ENCODE measurements around the gene SLC24A3.

SLC24A3 gene

DNA sequence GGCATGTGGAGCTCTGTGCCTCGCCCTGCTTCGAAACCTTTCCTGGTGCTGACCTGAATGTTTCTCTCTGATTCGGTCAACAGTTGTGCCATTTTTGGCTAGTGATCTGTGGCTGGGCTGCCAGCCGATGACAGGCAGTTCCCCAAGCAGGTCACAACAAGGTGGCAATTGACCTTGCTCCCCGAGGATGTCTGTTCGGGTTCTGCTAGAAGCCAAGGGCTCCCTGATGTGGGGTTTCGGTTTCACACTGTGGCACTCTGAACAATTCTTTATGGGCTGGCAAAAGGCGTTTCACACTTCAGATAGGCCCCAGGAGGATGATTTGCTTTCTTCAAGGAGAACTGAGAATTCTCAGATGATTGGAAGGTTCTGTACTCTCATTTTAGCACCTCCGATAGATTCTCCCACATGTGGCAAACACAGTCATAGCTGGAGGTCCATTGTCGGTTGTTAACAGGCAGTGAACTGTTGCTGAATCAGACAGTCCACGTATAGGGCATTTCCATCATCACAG lies 135.6 kb downstream of the SLC24A3 start:
- DNase-seq: no peak

DNA sequence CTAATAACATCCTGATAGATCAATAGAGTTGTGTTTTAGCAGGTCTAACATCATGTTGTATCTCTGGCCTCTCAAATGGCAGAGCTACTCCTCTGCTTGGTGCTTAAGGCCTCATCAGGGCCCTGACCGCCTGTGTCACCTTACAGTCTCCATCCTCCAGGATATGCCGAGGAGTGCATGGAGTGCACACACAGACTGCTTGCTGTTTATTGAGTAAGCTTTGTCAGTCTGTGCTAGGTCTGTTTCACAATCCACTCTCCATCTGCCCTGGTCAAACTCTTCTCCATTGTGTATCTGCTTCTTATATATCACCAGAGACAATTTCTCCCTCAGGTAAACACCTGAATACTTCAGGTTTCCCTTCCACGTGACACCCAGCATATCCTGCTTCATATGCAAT lies 136.1 kb downstream of the SLC24A3 start:
- DNase-seq: no peak

DNA sequence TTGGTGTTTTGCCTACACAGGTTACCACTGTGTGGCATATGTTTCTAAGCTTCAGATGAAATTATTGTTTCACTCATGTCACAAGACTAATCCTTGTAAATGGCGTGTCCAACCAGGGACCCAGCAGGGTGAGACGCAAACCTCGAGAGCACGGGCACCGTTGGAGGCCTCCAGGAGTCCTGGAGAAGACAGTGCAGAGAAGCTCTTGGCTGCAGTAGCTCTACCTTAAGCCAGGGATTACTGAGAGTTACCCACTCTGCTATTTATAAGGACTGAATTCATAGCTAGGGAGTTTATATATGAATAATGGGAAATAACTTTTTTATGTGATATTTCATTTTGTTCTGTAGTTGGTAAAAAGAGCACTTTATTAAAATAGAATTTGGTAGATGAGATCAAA lies 137.4 kb downstream of the SLC24A3 start:
- no peak for DNase-seq

DNA sequence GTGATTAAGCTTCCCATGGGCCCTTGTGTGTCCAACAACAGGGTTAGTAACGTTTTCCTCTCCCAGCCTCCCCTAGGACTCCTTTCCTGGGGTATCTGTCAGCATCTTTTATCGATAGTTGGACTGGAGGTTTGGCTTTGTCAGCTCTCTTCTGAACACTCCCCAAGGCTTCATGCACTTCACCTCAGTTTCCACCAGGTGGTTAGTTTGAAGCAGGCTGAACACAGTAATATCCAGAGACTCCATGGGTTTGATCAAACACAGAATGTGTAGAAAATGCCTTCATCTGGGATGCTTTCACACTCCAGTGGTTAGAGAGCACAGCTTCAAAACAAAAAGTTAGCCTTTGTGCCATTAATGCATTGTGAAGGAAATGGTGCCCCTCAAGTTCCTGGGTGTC lies 139.1 kb downstream of the SLC24A3 start:
- DNase-seq: no peak

DNA sequence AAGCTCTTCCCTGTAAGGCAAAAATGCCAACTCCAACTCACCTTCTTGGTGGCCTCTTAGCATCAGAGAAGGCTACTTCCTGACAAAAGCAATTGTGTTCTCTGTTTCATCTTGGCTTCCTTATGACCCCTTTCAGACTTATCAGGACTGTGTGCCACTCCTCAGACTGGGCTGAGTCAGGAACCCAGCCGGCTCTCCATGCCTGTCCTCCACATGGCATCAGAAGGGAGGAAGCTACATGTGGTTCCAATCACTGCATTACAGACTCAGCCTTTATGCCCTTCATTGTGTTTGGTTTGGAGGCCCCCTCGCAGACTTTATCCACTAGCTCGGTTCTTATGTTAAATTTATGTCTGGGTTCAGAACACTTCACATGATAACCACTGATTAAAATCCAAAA lies 142.5 kb downstream of the SLC24A3 start:
- no peak for DNase-seq

DNA sequence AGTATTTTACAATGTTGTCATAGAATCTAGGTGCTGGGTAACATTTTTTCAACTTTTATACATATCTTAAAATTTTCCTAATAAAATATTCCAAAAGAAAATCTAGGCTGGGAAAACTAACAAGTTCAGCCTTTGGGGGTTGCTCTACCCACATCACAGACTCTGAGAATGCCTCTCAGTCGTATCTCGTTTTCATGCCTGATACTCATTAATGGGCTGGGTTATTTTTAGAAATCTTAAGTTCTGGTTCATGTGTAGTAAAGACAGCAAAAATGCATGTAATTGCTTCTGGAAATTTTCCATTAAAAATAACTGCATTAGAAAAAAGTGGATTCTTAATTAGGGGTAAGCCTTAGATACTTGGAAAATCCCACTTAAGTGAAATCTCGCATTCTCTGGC lies 149.3 kb downstream of the SLC24A3 start:
- DNase-seq: no peak

DNA sequence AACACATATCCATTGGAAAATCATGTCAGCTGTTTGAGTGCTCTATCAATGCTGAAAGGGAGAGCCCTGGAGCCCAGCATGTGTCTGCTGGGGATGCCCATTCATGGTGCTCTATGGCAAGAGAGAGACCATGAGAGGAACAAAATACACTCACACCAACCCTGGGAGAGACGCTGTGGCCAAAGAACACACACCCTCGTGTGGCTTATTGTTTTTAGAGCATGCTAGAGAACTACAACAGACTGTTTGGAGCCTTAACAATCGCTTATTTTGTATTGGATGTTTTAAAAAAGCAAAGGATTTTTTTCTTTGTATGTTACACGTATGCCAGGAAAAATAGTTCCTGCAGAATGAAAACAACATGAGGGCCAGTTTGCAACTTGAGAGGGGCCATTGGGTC lies 151.0 kb downstream of the SLC24A3 start:
- DNase-seq: no peak

DNA sequence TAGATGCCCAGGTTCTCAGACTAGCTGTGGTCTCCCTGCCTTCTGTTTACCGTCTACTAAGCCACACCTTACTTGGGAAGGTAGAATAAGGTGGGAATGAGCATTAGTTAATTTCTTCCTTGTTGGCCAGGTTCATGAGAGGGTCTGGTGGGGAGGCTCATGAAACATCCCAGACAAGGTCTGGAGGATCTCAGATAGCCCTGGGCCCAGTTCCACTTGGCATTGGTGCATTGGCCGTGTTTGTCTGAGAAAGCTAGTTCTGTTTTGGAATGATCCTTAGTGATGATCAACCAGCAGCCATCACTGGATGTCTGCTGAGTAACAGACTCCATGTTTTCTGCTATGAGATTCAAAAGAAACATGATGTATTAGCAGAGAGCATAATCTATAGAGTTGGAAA lies 155.1 kb downstream of the SLC24A3 start:
- no peak for DNase-seq

DNA sequence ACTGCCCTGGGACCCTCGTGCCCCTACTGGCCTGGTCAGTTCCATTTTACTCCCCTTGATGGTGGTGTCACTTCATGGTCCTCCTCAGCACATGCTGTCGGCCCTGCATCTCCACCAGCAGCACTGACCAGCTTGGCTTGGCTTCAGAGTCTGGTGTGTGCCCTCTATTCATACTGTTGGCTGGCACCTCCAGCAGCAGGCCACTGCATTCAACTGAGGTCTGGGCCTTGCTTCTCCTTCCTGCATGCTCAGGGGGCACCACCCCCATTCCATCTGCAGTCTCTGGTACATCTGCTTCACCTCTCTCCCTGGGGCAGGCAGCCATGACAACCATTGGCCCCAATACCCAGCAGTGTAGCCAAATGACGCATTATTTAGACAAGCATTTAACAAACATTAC lies 155.9 kb downstream of the SLC24A3 start:
- no peak for DNase-seq

DNA sequence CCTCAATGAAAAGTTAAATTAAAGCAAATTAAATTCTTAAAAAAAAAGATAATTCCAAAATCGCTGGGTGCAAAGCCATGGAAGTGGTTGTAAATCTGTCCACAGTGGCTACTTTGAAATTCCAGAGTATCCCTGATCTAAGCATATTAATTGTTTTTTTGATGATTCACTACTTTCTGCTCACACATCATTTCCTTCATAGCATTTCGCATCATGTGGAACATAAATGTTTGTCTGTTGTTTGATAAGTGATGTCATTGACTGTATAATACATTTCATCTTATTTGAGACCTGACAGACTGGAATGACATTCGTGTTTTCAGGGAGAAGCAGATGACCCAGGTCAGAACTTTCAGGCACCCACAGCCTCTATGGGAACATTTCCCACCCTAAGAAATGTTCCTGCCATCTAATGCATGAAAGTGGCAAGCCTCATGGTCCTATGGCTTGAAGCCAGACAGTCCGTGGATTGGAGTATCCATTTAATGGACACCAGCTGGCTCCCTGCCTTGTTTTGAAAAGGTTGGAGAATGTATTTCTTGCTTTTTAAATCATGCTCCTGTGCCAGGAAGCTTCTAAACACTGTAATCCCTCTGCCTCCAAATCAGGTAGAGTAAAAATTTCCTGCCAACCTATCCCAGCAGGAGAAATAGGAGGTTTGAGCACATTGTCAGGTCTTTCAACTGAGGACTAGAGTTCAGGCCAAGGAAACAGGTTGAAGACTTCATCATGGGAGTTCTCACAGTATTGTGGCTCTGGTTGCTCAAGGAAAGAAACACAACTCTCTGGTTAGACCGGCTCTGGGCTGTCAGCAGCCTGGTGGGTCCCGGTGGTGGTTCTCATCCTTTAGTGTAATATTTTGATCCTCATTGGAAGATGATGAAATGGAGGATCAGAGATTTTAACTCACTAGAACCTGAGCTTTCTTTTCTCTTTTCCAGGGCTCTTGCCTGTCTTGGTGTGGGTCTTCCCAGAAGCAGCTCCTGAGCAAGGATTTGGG lies 157.9 kb downstream of the SLC24A3 start:
- DNase-seq: no peak

DNA sequence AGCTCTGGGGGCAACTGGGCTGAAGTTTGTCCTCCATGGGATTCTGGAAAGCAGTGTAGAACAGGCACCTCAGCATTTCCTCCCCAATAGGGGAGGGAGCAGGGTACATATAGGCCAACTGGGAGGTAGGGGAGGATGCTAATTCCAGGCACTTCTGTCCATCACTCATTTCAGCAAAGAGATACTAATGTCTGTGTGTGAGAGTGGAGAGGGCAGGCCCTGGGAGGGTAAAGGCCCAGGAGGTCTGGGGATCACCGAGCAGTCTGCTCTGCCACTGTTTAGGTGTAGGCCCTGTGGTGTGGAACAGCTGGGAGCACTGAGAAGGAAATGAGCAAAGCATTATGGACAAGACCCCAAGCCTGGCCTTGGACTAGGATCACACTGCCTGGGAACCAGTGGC lies 158.7 kb downstream of the SLC24A3 start:
- no peak for DNase-seq

DNA sequence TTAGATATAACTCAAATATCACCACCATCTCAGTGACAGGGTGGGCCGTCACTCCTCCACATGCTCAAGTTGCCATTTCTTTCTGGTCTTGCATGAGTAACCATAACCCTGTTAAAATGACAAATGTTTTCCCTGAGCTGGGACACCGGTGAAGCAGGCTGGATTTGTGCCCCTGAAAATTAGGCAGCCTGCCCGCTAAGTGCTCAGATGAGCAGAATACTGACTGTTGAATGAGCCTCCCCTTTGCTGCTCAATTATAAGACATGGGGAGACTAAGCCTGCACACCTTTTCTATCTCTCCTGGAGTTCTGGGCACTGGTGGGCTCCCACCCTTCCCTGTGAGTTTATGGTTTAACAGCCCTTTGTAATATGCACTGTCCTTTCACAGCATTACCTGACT lies 161.8 kb downstream of the SLC24A3 start:
- DNase-seq: no peak

DNA sequence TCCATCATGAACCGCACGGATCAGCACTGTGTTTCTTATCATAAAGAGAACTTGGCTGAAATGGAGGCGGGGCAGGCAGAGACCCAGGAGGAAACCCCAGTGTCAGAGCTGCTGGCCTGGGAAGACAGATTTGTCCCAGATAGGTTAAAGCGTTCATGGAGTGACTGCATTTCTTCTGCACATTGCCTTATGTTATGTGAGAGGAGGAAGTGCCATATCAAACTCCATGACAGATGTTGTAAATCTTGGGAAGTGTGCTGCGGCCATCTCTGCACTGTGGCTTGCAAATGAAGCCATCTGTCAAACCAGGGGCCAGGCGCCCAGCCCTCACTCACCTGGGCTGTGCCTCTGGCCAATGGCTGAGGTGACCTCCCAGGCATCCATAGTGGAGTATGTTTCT lies 163.0 kb downstream of the SLC24A3 start:
- DNase-seq: no peak

DNA sequence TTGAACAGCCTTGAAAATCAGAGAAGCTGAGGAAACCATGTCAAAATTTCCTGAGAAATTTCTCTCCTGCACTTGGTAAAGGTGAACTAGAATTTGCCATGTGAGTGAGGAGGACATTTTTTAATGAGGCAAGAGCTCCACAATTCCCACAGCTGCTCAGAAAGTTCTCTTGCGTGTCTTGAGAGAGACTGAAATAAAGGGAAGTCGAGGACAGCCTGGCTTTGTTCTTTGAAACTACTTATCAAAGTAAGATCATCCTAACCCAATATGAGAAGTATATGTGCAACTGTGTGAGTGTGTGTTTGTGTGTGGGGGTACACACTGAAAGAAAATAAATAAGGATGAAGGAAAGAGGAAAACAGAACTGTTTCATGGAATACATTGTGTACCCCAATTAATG lies 163.4 kb downstream of the SLC24A3 start:
- no peak for DNase-seq

DNA sequence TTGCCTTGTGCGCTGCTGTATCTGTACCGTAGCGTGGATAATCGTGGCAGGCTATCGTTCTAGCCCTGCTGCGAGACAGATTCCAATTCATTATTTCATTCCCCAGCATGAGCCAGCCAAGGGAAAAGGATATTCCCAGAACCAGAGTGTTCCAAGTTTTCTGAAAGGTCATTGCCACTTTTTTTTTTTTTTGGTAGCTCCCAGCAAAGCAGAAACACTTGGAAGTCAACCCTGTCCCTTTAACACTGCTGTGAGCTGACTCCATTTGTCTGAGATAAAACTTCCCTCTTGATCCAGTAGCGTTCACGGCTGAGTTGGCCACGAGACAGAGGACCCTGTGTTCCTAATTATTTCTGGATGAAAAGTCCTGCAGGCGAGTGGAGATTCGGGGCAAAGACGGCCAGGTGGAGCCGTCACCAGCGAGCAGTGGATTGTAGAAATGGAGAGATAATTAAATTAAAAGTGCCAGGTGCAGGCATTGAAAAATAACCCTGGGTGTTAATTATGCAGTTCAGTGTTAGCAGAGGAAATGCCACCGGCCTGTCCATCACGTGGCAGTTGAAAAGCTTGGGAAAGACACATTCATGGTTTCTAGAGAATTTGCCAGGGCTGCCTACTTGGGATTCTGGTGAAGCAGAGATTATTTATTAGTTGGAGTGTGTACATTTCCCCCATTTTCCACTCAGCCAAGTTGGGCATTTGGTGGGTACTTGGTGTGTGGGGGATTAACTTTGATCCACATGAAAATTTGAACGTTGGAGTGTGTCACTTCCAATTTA lies 164.2 kb downstream of the SLC24A3 start:
- no peak for DNase-seq

DNA sequence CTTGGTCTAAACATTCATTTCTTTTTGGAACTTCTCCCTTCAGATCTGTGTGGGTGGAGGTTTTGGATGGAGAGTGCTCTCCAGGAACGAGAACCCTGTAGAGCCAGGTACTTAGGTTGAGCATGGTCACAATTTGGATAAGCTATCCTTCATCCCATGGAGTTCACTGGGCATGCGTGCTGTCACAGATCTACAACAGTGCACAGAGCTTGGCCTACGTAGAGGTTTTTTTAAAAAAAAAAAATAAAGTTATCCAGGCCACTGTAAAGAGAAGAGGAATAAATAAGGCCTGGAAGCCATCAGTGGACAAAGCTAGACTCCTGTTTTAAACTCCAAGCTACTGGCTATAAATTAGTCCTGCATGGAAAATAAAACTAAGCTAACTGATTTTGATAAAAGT lies 165.6 kb downstream of the SLC24A3 start:
- no peak for DNase-seq

DNA sequence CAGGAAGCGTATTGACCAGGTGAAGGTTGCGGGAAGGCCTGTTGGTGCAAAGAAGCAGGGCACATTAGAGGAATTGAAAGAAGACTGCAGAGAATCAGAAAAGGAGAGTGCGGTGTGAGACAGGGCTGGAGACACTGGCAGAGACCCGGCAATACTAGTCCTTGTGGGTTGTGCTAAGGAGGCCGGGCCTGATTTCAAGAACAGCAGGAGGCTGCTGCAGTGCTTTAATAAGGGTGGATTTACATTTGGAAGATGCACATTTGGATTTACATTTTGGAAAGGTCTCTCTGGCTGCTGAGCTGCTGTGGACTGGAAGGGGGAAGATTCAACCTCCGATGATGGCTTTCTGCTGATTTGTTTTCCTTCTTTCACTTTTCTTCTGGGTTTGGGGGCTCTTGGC lies 167.8 kb downstream of the SLC24A3 start:
- DNase-seq: no peak

DNA sequence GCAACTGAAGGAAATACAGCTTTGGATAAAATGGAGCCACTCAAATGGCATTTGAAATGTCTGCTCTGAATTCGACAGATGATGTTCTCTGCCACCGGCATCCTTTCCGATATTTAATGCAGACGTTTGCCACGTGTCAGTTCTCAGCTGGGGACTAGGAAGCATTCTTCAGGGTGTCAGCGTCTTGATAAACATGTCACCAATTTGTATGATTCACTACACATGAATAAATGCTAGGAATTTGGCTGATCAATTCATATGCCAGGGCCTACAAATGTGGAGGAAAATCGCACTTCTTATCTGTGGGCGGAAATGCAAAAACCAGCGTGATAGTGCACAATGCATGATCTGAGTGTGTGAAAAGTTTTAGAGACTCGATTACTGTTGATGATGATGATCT lies 169.5 kb downstream of the SLC24A3 start:
- DNase-seq: no peak

DNA sequence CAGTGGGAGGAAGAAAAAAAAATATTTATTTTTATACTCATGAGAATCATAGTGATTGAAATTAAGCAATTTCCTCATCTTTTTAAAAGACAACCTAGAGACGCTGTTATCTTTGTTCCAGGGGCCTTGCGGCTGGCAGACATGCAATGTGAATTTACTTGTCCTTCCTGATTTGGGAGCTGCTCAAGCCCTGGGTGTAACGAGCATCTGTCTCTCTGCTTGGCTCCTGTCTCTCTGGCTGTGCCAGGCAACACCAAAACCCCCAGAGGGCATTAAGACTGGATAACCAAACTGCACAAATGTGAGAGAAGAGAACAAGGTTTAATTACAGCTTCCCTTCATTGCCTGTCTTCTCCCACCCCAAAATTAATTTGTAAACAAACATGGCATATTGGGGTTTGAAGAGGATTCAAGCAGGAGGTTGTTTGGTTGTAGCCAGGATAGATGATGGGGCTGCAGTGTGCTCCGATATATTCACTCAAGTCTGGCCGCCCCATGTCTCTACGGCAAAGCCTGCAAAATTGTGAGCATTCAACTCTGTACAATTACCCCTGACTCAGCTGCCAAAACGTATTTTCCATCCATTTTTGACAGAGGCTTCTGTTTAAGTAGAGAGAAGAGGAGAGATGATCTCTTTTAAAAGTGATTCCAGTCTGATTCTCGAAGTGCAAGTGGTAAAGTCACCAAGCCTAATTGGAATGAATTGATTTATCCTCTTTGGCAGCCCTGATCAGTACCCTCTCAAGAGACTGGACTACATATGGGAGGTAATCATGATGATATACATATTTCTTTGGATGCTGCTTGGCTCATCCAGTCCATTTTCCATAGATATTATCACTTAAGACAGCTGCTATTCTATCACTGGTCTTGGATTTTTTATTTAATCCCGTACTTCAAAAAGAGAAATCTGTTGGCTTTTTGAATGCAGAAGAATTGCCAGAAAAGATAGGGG lies 170.2 kb downstream of the SLC24A3 start:
- DNase-seq: no peak

DNA sequence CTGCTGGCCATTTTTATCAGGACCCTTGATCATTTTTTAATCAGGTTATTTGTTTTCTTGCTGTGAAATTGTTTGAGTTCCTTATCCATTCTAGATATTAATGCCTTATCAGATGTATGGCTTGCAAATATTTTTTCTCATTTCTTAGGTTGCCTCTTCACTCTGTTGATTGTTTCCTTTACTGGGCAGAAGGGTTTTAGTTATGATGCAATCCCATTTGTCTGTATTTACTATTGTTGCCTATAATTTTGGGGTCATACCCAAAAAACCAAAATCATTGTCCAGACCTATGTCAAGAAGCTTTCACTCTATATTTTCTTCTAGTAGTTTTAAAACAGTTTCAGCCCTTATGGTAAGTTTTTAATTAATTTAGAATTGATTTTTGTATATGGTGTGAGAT lies 172.5 kb downstream of the SLC24A3 start:
- no peak for DNase-seq

DNA sequence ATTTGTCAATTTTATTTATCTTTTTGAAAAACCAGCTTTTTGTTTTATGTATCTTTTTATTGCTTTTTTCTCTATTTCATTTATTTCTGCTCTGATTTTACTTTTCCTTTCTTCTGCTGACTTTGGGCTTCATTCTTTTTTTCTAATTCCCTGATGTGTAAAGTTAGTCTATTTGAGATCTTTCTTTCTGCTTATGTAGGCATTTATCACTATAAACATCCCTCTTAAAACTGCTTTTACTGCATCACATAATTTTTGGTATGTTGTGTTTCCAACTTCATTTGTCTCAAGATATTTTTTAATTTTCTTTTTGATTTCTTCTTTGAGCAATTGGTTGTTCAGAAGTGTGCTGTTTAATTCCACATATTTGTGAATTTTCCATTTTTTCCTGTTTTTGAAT lies 174.8 kb downstream of the SLC24A3 start:
- DNase-seq: no peak

DNA sequence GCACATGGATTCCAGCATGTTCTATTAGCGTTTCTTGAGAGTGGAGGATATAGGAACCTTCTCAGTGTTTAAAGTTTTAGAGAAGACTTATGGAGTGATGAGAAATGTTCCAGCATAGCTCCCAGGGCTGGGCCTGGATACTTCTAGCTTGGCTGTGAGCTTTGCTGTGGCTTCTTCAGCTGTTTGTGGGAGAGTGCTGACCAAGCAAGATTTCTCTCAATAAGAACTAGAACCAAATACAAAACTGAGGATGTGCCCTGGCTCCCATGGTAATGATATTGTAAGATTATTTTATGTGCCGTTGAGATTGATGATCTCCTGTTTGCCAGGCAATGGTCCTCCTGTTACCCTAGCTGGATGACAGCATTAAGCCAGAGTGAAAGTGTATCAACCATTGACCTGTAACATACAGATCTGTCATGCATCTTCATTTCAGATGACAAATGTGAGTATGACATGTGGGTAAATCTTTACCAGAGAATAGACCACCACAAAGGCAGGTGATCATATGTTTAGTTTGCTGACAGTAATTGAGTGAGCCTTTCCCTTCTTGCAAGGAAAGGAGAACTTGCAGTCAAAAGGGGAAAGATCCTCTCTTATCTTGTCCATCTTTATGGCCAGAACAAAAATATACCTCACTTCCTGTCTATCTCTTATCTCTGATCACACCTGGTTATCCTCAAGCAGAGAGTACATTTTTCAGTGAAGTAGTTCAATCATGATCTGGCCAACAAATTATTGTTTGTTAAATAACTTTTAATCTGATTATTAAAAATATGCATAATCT lies 180.1 kb downstream of the SLC24A3 start:
- no peak for DNase-seq
